GM23248 (cell line): ENCODE results near the gene PAQR5.

Experiments used
- EZH2 ChIP-seq: fragments of 200-600 bp; sonication (generic); IDR thresholded peaks from 2 replicates; pipeline ENCODE4 v1.6.1; 2018; ENCODE audit warnings: antibody characterized with exemption, mild to moderate bottlenecking; ENCODE audit not compliant: insufficient read depth, poor library complexity, severe bottlenecking
- EZH2phosphoT487 ChIP-seq: fragments of 200-600 bp; sonication (generic); IDR thresholded peaks from 2 replicates; pipeline ENCODE4 v1.6.1; 2018; ENCODE audit warnings: antibody characterized with exemption, moderate library complexity, mild to moderate bottlenecking, low read depth; ENCODE audit not compliant: insufficient read depth

- TF ChIP-seq EZH2phosphoT487 (no peak), EZH2 (no peak)
Observed at GRCh38 chr15:69359722-69360121, 61.0 kb downstream of the PAQR5 start.
